Epidermal melanocyte (primary cell): Measurements from ENCODE around the gene VPS25.
"Not testable (repeated sequence)": the region's sequence is repeated elsewhere in the genome, so short reads cannot be mapped to it uniquely, and the experiment has no call there.

ENCODE experiments used
- DNase-seq: peaks from one replicate; pipeline ENCODE4 v3.0.0; 2011; ENCODE audit warnings: low spot score; ENCODE audit not compliant: insufficient read length

VPS25 gene

DNA sequence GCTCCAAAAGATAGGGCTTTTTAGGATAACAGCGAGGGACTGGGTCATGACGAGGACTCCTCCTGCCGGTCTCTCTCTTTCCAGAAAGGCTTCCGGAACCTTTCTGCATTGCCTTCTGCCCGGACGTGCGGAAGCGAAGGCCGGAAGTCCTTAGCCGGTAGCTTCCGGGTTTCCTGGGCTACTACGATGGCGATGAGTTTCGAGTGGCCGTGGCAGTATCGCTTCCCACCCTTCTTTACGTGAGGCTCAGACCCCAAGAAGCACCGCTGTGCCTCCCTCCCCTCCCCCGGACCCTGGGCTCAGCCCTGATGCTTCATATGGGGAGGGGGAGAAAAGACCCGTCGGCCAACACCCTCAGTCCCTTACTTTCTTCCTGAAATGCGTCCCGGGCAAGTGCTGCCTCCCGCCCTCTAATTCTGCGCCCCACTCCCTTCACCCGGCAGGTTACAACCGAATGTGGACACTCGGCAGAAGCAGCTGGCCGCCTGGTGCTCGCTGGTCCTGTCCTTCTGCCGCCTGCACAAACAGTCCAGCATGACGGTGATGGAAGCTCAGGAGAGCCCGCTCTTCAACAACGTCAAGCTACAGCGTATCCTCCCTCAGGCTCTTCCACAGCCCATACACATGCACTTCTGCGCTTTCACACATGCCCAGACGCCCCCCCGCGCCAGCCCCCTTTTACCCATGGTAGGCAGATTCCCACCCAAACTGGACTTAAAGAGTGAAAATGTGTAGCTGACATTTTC lies at the start of gene VPS25:
Gene VPS25, plus strand, starts transcription at position 160 of the 746 bp plus-strand sequence. Its CDS starts 27 bp downstream, at position 187.
- DNase-seq: peak; percentile 91

- DNase-seq: no peak
These were observed 49.6 kb upstream of the VPS25 start for GRCh38 chr17:42723636-42724035.

DNA sequence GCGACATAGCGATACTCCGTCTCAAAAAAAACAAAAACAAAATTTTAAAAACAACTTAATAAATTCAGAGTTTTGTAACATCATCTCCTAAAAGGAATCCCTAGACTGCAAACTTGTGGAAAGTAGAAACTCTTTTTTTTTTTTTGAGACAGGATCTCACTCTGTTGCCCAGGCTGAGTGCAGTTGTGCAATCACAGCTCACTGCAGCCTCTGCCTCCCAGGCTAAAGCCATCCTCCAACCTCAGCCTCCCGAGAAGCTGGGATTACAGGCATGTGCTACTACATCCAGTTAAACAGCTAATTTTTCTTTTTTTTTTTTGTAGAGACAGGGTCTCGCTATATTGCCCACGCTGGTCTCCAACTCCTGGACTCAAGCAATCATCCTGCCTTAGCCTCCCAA lies 48.1 kb upstream of the VPS25 start:
- DNase-seq: no peak

DNA sequence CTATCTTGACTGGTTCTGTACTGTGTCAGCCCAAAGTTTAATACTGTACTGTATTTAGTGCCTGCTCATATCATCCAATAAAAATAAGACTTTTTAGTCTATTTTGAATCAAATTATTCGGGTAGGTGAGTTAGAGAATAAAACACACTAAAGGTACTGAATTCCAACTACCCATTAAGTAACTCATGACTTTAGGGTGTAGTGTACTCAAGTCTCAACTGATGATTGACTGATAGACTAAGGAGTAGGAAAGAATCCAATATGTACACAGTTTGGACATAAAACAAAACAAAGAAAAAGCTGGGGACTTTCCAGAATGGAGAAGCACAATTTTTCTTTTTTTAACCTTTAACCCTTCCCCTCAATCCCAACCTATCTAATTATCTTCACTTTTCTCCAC lies 32.5 kb upstream of the VPS25 start:
- no peak for DNase-seq

DNA sequence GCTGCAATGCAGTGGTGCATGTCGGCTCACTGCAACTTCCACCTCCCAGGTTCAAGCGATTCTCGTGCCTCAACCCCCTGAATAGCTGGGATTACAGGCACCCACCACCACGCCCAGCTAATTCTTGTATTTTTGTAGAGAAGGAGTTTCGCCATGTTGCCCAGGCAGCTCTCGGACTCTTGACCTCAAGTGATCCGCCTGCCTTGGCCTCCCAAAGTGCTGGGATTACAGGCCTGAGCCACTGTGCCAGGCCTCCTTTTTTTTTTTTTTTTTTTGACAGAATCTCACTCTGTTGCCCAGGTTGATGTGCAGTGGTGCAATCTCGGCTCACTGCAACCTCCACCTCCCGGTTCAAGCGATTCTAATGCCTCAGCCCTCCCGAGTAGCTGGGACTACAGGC lies 30.3 kb upstream of the VPS25 start:
- not testable (repeated sequence) for DNase-seq

GRCh38 chr17:42743595-42744282 lies 29.5 kb upstream of the VPS25 start:
- no peak for DNase-seq

DNA sequence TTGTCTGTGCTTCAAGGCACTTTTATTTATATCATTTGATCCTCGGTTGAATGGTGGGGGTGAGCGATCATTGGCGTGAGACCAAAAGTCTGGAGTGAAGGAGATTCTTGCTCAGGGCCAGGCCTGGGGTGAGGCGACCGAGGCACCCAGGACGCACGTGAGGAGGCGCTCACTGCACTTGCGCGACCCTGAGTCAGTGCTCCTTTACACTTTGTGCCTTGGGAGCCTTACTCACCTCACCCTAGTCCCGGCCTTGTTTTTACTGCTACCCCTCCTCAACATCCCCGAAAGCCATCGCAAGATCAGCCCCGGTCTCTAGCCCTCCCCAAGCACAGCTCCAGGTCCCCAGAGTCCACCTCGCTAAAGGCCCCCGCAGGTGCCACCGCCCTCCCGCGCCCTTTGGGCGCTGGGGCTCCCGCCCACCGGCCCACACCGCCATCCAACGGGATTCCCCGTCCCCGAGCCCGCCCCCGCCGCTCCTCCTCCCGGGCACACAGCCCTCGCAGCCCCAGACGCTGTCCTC lies 28.9 kb upstream of the VPS25 start:
- DNase-seq: peak; percentile 52

- peak; percentile 99 for DNase-seq
These were observed 28.2 kb upstream of the VPS25 start, which contains the start of gene EZH1 for GRCh38 chr17:42744806-42745617. Gene EZH1 (minus strand): TSS chr17:42745040. CDS start chr17:42728941, 16,099 bp downstream.

DNA sequence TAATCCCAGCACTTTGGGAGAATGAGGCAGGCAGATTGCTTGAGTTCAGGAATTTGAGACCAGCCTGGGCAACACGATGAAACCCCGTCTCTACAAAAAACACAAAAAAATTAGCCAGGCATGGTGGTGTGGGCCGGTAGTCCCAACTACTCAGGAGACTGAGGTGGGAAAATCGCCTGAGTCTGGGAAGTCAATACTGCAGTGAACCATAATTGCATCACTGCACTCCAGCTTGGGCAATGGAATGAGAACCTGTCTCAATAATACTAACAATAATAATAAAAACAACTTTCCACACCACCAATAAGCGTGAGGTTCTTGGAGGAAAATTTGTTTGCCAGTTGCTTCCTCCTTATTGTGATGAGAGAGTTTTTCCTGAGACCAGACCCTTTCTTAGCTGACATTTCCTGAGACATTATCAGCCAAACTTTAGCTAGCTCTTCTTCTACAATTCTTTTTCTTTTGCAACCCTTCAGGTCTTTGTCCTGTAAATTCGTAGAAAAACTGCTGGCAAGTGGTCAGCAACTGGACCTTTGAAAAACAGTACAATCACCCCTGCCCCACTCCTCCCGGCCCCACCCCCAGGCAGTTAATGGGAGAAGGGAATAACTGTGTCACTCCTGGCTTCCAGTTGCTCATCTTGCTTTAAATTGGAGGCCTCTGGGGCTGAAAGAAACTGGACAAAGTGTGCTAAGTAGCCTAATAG lies 24.9 kb upstream of the VPS25 start:
- no peak for DNase-seq

DNA sequence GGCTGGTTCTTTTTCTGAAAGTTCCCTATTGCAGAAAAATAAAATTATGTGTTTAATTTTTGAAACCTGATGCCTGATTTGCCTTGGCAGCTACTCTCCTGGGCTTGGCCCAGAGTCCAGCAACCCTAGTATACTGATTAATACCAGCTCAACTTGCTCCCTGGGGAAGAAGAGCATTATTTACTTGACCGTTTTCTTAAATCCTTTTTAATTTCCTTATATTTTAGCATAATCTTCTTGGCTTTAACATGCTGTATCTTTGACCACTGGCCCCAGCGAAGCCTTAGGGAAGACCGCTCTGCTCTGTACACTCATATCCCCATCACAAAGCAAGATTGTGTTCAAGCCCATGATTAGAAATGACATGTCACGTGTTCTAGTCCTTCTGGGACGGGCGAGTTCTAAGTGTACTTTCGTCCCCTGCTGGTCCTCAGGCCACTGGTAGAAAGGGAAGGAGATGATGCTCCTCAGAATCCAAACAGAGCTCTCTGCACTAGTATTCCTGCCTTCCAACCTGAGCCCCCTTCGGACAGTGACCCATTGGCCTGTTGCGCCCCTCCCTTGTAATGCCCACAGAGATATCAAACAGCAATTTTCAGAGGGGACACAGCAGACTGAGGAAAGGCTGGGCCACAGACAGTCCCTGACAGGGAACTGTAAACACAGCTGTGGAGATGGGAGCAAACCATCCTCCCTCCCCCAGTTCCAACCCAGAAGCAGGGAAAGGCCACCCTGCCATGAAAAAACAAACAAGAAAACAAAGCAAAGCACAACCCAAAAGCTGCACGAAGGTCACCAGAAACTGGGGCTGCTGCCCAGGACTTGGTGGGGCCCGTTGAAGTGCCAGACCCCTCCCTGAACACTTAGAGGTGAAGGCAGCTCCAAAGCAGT lies 24.1 kb upstream of the VPS25 start:
- DNase-seq: no peak

DNA sequence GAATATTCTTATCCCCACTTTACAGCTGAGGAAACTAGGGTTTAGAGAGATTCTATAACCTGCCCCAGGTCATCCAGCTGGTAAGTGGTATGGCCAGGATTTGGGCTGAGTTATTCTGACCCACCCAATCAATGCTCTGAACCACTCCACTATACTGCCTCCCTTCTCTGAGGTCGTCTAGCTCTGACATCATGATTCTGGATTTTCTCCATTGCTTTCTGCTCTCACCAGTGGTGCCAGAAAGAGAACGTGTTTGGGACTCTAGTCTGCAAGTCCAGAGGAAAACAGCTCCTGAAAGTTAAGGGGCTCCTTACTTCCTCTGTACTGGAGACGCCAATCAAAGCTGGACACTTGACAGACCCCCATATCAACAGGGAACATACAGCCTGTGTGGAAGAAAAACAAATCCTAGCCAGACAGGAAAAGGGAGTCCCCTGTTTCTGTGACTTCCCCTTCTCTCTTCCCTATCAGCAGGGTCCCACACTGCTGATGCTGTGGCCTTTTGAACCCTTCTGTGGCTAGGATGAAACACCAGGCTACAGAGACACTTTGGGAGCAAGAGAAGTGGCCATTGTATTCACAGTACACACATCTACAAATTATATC lies 22.4 kb upstream of the VPS25 start:
- DNase-seq: no peak

GRCh38 chr17:42751628-42752027 lies 21.6 kb upstream of the VPS25 start:
- no peak for DNase-seq

DNA sequence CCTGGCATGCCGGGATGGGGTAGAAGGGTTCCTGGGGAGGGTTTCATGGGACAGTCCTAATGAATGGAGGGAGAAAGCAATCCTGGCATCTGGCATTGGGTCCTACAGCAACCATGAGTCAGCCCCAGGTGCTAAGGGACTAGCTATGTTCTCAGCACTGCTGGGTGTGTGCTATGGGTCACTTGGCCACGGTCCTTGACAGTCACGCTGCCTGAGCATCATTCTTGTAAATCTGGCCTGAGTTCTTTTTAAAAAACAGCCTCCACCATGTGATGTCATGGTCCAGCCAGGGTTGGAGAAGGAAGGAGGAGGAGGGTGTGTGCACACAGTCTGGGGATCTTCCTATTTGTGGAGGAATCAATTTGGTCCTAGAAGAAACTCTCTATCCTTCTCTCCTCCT lies 18.5 kb upstream of the VPS25 start:
- no peak for DNase-seq

- DNase-seq: no peak
These were observed 13.1 kb upstream of the VPS25 start for GRCh38 chr17:42759982-42760651.

- DNase-seq: no peak
These were observed 12.3 kb upstream of the VPS25 start, which contains the start of gene RAMP2 for GRCh38 chr17:42760652-42761581. Gene RAMP2 (plus strand): TSS chr17:42761227. CDS start chr17:42761262, 35 bp downstream.

- DNase-seq: no peak
These were observed 11.6 kb upstream of the VPS25 start for GRCh38 chr17:42761638-42762037.

GRCh38 chr17:42766124-42766523 lies 7.1 kb upstream of the VPS25 start:
- no peak for DNase-seq

DNA sequence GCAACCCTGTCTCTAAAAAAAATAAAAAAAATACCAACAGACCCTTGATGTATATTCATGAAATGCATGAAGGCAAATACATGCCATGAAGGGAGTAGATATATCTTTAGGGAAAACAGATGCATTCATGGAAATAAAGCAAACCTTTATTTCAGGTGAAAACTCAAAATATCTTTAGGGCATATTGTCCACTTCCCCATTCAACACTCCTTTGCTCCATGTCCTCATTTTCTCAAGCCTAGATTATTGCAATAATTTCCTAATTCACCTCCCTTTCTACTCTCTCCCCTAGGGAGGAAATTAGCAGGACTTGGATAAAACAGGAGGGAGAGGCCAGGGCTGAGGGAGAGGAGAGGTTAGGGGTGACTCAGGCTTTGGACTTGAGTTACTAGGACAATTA lies 5.7 kb upstream of the VPS25 start:
- no peak for DNase-seq
